ENCODE measurements around the gene POLD4. TPM values are rescaled to one million over a fixed set of nuclear protein-coding genes. Genes with fewer than 3 reads are reported as not detected.

Gene POLD4
- total and polyA plus RNA-seq, 2 of the 13 experiments (the other 11 are each of a cell fraction or from before 2014, with no cell fraction given) = 10.5 to 27.4 TPM

DNA sequence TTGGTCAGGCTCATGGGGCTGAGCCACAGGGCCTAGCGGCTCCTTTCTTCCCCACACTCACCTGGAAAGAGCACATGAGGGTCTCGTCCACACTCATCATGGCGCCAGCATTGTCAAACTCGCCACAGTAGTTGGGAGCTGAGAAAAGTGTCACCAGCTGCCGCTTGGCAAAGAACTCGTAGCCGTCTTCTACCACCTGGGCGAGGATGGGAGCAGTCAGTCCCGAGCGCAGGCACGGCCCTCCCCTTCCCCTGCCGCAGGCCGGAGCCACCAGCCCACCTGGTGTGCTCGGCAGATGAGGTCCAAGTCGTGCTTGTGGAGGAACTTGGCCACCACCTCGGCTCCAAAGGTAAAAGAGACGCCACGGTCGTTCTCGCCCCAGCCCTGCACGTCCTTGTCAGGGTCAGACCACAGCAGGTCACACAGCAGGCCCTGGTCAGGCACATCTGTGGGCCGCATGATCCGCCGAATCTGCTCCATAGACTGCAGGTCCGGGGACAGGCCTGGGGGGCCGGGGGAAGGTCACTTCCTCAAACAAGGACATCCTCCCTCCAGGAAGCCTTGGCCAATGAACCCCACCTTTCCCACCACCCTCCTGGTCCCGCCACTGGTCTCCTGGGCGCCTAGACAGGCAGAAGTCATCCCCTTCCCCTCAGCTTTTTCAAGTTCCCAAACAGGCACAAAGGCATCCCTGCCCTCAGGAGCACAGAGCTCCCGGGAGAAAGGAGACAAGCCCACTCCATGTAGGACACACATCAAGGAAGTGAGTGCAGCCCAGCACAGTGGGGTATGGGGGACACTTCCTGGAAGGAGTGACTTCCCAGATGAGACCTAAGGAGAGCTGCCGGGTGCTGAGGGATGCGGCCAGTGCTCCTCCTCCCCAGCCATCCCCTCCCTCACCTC is 45.6 kb upstream of the POLD4 start:
- intact Hi-C loops (cut with micrococcal nuclease; ENCODE audit: unreplicated experiment) = no loop called here
- no peak for DNase-seq (ENCODE audit: low spot score)
- no peak for FAIRE-seq
- no peak overlapping the region for H2AFZ ChIP-seq (ENCODE audit: low read length)
- WGBS (ENCODE audit: low lambda C conversion rate) = 96% methylated on average over 9 of the region's 31 CpGs
- no peaks in the 10 kb centered on the region for H3K27me3 ChIP-seq (ENCODE audit: control insufficient read depth in 1 of 2, insufficient read depth in 2 of 2, low read length in 2 of 2)
- TF ChIP-seq RBFOX2 (IDR thresholded peaks at IDR 0.05; ENCODE audit: low read depth, low read length) = peak; percentile 44; the same call in 1 of the 2 replicates
- no peak for TF ChIP-seq NFE2L2 (IDR thresholded peaks at IDR 0.05; ENCODE audit: low read length)
- TF ChIP-seq ZNF34 (CRISPR knock-in tag; IDR thresholded peaks at IDR 0.05; ENCODE audit: borderline replicate concordance) = no peak
- no peak for TF ChIP-seq PHF20 (CRISPR knock-in tag; IDR thresholded peaks at IDR 0.05)
- TF ChIP-seq PRMT3 (CRISPR knock-in tag; IDR thresholded peaks at IDR 0.05; ENCODE audit: borderline replicate concordance, low read depth) = no peak
- peak; percentile 61 for TF ChIP-seq AGO2 (optimal IDR thresholded peaks at IDR 0.05; ENCODE audit: low read depth, low read length)
- TF ChIP-seq POLR2G (IDR thresholded peaks at IDR 0.05; ENCODE audit: low read depth, low read length) = peak; percentile 22; the same call in 1 of the 2 replicates
- peak; percentile 26; the same call in 1 of the 2 replicates for TF ChIP-seq ZC3H13 (CRISPR knock-in tag; IDR thresholded peaks at IDR 0.05)
- no TSS peak for BruUV-seq (replicated peaks)
- no peak overlapping the region for H3K4me3 ChIP-seq (replicated peaks in 1 of 3; ENCODE audit: insufficient read depth in 1 of 3, low read depth in 2 of 3, low read length in 3 of 3)
- ATAC-seq = no peak
- in situ Hi-C loops (cut with HindIII; ENCODE audit: extremely low pct_ligation_motif_present, low pct_unique_long_range_greater_than_20kb) = no loop called here
- peaks cover 14% of the 10 kb centered on the region for H3K79me2 ChIP-seq (ENCODE audit: insufficient read depth, low read length)
- H3K9me3 ChIP-seq (ENCODE audit: low read length) = no peaks in the 10 kb centered on the region
- CTCF ChIA-PET (ENCODE audit: low intra/inter-chr PET ratio, low total read pairs) = no interaction called here
- no peak overlapping the region for H3K9ac ChIP-seq (ENCODE audit: insufficient read depth, low read depth, low read length)
- POLR2A ChIA-PET = interaction anchor here (1.6 to 3.8 kb wide), 2 partner anchors 6 to 22 kb away, joined by 6 to 81 read pairs; partner anchors contain the start of gene RAD9A
- H3K36me3 ChIP-seq (replicated peaks in 1 of 2; ENCODE audit: control insufficient read depth in 1 of 2, insufficient read depth in 2 of 2, low read length in 2 of 2) = peaks cover 17 to 27% of the 10 kb centered on the region in 2 experiments; a peak in 4 of 5 replicates
- H3K27ac ChIP-seq (ENCODE audit: extremely low read length, insufficient read depth, low read length) = no peak overlapping the region
- H3K4me1 ChIP-seq (ENCODE audit: insufficient read depth, low read length) = peaks cover 32% of the 10 kb centered on the region
- H3K4me2 ChIP-seq (ENCODE audit: low read depth, low read length) = no peak overlapping the region
- peaks cover 3% of the 10 kb centered on the region; the same call in 1 of the 2 replicates for H4K20me1 ChIP-seq (ENCODE audit: insufficient read depth, low read length)
